GM18861 (cell line): ENCODE data around the gene ZSWIM4.

Source experiments
- ATAC-seq: cut with Tn5 transposase; IDR thresholded peaks from one replicate; pipeline ENCODE4 v1.9.1; 2021; ENCODE audit not compliant: unreplicated experiment

ZSWIM4 gene

DNA sequence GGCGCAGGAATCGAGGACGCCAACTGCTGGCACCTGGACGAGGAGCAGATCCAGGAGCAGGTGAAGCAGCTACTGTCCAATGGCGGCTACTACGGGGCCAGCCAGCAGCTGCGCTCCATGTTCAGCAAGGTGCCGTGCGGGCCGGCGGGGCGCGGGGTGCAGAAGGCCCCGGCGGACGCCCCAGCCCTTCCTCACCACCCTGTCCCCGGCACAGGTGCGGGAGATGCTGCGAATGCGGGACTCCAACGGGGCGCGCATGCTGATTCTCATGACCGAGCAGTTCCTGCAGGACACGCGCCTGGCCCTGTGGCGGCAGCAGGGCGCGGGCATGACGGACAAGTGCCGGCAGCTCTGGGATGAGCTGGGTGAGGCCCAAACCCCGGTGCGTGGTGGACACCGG lies 13.6 kb downstream of the ZSWIM4 start:
- no peak for ATAC-seq

DNA sequence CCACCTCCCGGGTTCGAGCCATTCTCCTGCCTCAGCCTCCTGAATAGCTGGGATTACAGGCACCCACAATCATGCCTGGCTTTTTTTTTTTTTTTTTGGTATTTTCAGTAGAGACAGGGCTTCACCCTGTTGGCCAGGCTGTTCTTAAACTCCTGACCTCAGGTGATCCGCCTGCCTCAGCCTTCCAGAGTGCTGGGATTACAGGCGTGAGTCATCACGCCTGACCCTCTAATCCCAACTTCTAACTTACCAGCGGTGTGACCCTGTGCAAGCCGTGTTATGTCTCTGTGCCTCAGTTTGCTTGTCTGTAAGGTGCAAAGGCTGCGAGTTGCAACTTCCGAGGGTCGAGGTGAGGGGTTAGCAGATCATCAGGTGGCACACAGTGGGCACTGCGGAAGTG lies 17.3 kb downstream of the ZSWIM4 start:
- no peak for ATAC-seq

DNA sequence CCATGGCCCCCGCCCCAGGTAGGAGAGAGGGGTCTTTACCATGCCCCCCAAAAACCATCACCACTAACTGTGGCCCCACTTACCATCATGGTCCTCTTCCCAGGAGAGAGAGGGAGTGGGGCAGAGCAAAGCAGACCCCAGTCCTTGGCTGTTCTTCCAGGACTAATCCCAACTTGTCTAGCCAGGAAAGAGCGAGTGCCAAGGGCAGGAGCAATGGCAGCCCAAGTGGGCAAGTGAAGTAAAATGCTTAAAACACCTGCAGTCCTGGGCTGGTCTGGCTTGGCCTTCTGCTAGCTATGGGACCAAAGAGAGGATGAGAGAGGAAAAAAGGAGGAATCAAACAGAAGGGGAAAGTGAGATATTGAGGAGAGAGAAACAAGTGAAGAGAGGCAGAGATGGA lies 17.9 kb downstream of the ZSWIM4 start:
- ATAC-seq = no peak

DNA sequence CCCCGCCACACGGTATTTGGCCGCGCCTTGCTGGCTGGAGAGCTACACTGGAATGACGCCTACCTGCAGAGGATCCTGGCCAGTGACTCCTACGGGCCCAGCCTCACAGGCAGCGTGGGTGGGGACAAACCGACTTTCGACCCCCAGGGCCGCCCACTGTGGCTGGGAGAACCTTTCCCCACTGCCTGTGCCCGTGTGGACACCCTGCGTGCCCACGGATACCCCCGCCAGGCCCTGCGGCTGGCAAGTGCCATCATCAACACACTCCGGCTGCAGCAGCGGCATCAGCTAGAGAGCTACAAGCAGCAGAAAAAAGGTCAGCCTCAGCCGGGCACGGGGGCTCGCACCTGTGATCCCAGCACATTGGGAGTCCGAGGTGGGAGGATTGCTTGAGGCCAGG lies 19.3 kb downstream of the ZSWIM4 start:
- ATAC-seq = no peak

DNA sequence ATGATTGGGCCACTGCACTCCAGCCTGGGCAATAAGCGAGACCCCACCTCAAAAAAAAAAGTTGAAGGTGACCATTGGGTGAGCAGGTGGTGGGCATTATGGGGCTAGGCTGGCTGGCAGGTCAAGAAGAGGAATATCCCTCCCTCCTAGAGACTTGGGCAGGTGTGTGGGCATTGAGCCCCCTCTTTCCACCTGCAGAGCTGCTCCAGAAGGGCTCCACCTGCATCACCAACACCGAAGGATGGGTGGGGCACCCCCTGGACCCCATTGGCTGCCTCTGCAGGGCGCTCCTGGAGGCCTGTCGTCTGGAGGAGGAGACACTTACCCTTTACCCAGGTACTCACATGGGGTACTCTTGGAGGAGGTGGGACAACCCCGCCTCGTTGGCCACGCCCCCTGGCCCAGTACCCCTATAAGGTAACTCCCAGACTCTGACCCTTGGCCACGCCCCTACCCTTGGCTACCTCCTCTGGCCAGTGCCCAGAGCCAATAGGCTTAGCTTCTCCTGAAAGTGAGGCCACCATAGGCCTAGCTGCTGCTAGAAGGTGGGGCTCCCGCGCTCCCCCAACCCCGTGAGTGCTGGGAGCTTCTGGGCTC lies 21.9 kb downstream of the ZSWIM4 start:
- no peak for ATAC-seq

DNA sequence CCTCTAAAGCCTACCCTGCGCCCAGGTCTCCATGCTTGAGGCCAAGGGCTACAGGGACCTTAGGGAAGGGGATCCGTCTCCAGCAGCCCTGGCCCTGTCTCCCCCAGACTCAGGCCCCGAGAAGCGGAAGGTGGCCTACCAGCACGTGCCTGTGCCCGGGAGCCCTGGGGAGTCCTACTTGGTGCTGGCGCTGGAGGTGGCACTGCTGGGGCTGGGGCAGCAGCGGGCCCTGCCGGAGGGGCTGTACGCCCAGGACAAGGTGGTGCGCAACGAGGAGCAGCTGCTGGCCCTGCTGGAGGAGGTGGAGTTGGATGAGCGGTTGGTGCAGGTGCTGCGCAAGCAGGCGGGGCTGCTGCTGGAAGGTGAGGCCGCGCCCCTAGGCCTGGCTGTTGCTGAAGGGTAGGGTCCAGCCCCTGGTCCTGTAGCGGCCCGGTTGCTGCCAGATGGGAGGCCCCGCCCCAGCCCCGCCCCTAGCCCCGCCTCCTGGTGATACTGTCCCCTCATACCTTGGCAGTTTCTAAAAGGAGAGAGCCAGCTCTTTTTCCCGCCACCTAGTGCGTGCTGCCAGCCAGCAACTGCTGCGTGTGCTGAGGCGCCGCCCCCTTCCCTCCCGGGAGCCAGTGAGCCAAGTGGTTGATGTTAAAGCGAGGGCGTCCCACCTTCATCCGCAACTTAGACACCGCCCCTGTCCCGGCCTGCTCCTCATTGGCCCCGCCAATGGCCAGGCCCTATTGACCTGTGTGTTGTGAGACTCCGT lies 22.6 kb downstream of the ZSWIM4 start:
- ATAC-seq = no peak

DNA sequence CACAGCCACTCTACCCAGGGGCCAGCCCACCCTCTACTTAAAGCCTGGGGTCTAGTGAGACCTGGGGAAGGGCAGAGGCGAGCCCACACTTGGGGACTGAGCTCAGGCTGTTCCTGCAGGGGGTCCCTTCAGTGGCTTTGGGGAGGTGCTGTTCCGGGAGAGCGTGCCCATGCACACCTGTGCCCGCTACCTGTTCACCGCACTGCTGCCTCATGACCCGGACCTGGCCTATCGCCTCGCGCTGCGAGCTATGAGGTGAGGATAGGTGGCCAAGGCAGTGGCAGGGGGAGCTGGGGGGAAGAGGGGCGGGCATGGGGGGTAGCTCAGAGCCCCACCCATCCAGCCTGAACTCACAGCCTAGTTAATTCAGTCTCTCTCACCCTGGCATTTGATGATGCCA lies 24.0 kb downstream of the ZSWIM4 start:
- no peak for ATAC-seq

DNA sequence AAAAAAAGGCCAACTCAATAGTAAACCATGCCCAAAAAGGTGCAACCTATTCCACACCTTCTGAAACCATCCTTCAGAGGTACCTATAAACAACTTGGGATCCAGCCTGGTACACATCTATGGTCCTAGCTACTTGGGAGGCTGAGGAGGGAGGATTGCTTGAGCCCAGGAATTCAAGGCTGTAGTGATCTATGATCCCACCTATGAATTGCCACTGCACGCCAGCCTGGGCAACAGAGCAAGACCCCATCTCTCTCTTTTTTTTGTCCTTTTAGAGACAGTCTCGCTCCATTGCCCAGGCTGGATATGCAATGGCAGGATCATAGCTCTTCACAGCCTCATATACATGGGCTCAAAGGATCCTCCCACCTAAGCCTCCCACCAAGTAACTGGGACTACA lies 26.0 kb downstream of the ZSWIM4 start:
- no peak for ATAC-seq

DNA sequence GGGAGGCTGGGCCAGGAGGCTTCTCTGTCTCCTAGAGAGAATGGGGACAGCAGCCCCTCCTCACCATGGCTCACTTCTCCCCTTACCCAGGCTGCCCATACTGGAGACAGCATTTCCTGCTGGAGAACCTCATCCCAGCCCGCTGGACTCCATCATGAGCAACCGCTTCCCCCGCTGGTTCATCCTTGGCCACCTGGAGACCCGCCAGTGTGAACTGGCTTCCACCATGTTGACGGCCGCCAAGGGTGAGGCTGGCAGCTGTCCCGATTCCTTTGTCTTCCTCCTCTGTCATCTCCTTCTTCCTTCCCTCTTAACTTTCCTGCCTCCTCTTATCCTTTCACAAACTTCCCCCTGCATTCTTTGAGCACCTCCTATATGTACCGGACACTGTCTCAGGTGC lies 28.0 kb downstream of the ZSWIM4 start:
- no peak for ATAC-seq

DNA sequence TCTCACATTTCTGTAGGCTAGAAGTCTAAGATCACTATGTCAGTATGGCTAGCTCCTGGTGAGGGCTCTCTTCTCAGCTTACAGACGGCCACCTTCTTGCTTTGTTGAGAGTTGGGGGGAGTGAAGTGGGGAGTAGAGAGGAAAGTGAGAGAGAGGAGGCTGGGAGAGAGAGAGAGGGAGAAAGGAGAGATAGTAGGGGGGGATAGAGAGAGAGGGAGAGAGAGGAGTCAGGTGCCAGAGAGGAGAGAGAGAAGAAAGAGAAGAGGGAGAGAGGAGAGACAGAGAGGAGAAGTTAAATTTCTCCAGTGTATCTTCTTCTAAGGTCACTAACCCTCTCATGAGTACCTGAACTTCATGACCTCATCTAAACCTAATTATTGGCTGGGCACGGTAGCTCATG lies 28.7 kb downstream of the ZSWIM4 start:
- ATAC-seq = no peak

DNA sequence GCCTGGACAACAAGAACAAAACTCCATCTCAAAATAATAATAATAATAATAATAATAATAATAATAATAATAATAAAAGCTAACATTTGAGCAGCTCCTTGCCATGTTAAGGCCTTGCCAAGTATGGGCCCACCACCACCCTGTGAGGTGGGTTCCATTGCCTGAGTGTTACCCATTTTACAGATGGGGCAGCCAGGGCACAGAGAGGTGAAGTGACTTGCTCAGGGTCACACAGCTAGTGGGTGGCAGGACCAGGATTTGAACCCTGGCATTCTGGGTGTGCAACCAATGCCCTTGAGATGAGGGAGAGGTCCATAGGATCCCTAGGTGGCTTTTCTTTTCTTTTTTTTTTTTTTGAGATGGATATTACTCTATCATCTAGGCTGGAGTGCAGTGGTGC lies 29.5 kb downstream of the ZSWIM4 start:
- no peak for ATAC-seq

DNA sequence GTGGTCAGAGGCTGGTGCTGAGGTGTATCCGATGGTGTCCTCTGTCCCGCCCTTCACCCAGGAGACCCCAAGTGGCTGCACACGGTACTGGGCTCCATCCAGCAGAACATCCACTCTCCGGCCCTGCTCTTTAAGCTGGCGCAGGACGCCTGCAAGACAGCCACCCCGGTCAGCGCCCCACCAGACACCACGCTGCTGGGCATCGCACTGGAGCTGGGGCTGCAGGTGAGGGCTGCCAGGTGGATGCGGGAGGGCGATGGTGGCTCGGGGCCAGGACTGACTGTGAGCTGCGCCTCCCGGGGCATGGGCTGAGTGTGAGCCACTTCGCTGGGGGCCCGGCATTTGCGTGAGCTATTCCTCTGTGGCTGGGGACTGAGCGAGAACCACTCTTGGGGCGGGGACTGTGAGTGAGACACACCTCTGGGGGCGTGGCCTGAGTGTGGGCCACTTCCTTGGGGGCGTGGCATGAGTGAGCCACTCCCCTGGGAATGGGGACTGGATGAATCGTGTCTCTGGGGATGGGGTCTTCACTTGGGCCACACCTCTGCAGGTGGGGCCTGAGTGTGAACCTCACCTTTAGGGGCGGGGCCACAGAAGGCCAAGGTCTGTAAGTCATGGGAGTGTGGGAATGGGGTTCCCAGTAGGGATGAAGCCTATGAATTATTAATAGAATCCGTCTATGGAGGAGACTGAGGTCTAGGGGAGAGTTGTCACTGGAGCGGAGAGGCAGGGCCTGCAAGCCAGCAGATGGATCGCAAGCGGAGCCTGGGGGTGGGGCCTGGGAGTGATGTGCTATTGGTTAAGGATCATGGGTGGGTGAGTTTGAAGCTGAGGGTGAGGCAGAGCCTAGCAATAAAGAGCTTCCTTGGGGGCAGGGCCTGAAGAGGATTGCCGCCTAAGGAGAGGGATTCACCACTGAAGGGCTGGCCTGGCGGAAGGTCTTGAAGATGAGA lies 30.5 kb downstream of the ZSWIM4 start:
- ATAC-seq = no peak

DNA sequence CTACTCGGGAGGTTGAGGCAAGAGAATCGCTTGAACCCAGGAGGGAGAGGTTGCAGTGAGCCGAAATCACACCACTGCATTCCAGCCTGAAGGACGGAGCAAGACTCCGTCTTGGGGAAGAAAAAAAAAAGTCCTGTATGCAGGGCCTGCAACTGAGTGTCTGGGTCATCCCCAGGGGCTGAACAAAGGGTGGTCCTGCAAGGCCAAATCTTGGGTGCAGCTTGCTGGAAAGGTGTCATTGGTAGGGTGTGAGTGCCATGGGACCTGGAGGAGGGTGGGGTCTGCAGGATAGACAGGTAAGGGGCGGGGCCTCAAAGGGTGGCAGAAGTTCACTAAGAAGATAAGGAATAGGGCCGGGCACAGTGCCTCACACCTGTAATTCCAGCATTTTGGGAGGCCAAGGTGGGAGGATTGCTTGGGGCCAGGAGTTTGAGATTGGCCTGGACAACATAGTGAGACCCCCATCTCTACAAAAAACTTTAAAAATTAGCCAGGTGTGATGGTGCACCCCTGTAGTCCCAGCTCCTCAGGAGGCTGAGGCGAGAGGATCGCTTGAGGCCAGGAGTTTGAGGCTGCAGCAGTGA lies 31.5 kb downstream of the ZSWIM4 start:
- no peak for ATAC-seq

DNA sequence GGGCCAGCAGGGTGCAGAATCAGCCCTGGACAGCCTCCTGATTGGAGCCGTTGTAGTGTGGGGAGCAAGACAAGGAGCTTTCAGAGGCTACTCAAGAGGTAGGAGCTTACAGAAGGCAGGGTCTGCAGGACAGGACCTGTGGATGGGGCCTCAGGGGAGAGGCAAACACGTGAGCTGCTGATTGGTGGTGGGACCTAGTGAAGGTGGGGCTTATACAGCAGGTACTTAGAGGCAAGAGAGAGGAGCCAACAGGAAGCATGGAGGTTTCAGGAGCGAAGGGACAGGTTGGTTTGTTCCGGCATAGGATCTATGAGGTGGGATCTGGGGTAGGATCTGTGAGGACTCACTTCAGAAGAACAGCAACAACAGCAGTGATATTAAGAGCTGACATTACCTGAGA lies 32.4 kb downstream of the ZSWIM4 start:
- no peak for ATAC-seq

DNA sequence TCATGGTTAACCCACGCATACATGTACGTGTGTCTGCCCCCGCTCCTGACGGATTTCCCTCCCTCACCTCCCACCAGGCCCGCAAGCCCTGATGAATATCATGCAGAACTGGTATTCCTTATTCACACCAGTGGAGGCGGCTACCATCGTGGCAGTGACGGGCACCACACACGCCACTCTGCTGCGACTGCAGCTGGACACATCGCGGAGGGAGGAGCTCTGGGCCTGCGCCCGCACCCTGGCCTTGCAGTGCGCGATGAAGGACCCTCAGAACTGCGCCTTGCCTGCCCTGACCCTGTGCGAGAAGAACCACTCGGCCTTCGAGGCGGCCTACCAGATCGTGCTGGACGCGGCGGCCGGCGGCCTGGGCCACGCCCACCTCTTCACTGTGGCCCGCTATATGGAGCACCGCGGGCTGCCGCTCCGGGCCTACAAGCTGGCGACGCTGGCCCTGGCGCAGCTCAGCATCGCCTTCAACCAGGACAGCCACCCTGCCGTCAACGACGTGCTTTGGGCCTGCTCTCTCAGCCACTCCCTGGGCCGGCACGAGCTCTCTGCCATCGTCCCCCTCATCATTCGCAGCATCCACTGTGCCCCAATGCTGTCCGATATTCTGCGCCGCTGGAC lies 35.0 kb downstream of the ZSWIM4 start:
- no peak for ATAC-seq

DNA sequence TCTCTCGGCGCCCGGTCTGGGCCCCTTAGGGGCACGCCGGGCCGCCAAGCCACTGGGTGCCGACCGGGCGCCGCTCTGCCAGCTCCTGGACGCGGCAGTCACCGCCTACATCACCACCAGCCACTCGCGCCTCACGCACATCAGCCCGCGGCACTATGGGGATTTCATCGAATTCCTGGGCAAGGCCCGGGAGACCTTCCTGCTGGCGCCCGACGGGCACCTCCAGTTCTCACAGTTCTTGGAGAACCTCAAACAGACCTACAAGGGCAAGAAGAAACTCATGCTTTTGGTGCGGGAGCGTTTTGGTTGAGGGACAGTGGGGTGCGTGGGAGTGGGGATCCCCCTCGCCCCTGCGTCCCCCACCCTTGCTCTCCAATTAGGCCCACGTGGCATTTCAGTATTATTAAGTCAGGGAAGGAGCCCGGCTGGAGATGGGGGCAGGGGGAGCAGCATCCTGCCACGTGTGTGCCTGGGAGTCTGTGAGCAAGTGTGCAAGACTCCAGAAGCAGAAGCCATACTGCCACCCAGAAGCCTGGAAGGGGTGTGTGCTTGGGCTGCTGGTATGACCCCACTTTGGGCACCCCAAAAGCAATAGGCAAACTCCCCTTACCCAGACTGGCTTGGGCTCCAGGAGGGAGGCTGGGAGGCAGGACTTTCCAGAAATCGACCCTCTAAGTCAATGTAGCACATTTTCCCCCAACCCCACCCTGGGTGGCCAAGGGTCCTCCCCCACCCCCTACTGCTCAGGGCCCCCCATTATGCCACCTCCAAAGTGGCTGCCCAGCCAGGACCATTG lies 35.7 kb downstream of the ZSWIM4 start:
- no peak for ATAC-seq

DNA sequence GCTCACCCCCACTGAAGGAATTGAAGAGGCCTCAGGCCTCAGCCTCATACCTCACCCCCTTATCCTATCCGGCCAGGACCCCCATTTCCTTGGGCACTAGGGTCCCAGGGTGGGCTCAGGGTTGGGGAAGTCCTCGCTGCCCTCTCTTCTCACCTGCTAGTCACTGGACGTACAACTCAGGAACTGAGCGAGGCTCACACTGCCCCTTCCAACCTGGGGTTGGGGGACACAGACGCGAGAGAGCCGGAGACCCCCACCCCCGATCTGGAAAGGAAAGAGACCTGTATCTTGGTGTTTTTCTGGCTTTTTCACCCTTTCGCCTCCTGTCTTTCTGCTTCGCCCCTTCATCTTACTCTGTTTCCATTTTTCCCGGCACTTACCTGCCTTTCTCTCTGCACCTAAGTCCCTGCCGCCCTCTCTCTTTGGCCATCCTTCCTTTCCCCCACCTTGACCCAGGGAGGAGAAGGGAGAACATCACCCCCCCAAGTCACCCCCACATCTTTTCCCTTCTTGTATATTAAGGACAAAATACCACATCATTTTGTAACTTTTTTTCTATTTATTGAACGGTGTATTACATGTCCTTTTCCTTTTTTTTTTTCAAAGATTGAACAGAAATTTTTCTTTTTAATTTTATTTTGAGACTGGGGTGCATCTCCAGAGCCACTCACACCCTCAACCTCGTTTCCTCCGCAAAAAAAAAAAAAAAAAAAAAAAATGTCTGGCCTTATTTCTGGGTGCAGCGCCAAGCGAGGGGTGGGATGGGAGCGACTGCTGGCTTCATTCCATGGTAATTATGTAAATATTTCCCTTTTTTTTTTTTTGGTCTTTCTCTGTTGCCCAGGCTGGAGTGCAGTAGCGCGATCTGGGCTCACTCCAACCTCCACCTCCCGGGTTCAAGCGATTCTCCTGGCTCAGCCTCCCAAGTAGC lies 36.6 kb downstream of the ZSWIM4 start:
- ATAC-seq = no peak

DNA sequence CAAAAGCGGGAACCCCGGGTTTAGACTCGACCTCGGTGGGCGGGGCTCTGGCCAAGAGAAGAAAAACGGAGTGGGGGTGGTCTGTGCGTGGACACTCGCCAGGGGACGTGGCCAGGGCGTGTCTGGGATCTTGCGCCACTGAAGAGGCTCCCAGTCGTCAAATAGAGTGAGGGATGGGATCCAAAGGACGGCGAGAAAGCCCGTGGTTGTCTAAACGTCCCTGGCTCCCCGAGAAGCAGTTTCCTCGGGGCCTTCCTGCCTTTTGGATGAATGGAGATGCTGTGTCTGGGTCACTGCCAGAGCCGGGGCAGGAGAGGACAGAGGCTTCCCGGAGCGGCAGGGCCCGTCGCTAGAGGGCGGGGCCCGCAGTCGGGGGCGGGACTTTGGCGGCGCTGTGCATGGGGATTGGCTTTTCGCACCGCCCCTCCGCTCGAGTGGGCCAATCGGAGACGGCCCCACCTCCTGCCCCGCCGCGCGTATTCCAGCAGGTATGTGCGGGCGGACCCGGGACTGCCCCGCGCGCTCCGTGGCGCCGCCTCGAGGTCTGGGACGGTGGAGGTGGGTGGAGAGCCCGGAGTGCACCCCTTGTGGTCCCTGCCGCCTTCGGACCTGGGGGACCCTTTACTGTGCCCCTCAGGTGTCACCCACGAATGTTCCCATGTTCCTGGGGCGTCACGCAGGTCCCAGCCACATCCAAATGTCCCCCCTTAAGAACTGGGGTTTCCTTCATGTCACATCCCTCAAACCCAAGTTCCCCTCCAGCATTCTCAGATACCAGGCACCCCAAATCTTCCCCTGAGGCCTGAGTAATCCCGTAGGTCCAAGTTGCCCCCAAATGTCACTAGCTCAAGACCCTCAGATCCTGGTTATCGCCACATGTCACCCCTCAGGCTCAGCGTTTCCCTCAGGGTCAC lies 38.3 kb downstream of the ZSWIM4 start:
- ATAC-seq = peak; percentile 44
